Transverse colon (tissue), 4 donors: ENCODE data around the gene SUGCT. TPM values are rescaled to one million over a fixed set of nuclear protein-coding genes. Genes with fewer than 3 reads are reported as not detected.

Source experiments
- DNase-seq: peaks from one replicate; pipeline ENCODE4 v3.0.0-alpha.2; 2019
- H3K27ac ChIP-seq, 4 donors: fragments of 200-600 bp; sonication (generic); 2 replicates each; pipeline ENCODE4 v1.5.1; 2016 to 2018; ENCODE audit warnings: inconsistent platforms in 4 of 4
- H3K27me3 ChIP-seq: fragments of 200-600 bp; sonication (generic); 2 replicates; pipeline ENCODE4 v1.5.1; 2017; ENCODE audit warnings: inconsistent platforms
- H3K36me3 ChIP-seq, 4 donors: fragments of 200-600 bp; sonication (generic); 2 replicates each; pipeline ENCODE4 v1.5.1; 2017 to 2019; ENCODE audit warnings: inconsistent platforms in 4 of 4
- H3K4me1 ChIP-seq, 4 donors: fragments of 200-600 bp; sonication (generic); 2 replicates each; pipeline ENCODE4 v1.5.1; 2017 to 2020; ENCODE audit warnings: inconsistent platforms in 4 of 4
- H3K4me3 ChIP-seq, 4 donors: fragments of 200-600 bp; sonication (generic); 1 replicate in 1 of 4; 2 replicates in 3 of 4; pipeline versions ENCODE4 v1.5.1 to v1.6.1; 2017 to 2019; ENCODE audit warnings: inconsistent platforms in 4 of 4
- H3K9me3 ChIP-seq, 2 donors: fragments of 200-600 bp; sonication (generic); 2 replicates each; pipeline ENCODE4 v1.5.1; 2017 to 2019; ENCODE audit warnings: inconsistent platforms in 2 of 2
- CTCF ChIP-seq, 5 experiments: fragments of 200-600 bp in 3 of 5; fragments of 450-650 bp in 2 of 5; sonication (generic) in 3 of 5; IDR thresholded peaks; 1 replicate in 2 of 5; 2 replicates in 3 of 5; pipeline ENCODE4 v1.5.1; 2016 to 2017; ENCODE audit warnings: antibody characterized with exemption in 5 of 5, inconsistent platforms in 3 of 5, mild to moderate bottlenecking in 2 of 5, moderate library complexity in 1 of 5
- EP300 ChIP-seq: sonication (generic); formaldehyde crosslinking; IDR thresholded peaks from one replicate; pipeline ENCODE4 v1.6.1; 2017; ENCODE audit warnings: antibody characterized with exemption, low read depth
- POLR2A ChIP-seq: fragments of 450-650 bp; IDR thresholded peaks from one replicate; pipeline ENCODE4 v1.6.1; 2016; ENCODE audit warnings: antibody characterized with exemption, mild to moderate bottlenecking, moderate library complexity
- POLR2AphosphoS5 ChIP-seq, 3 donors: sonication (generic); formaldehyde crosslinking; IDR thresholded peaks; one replicate each; pipeline ENCODE4 v1.6.1; 2016; ENCODE audit warnings: antibody characterized with exemption in 3 of 3
- WGBS, 2 donors: methylation state at CpG; one replicate each; pipeline ENCODE4 v1.1.5; 2018; ENCODE audit warnings: low coverage in 1 of 2; 5-methylcytosine and 5-hydroxymethylcytosine counted together
- in situ Hi-C, 4 donors: fragments of 200-750 bp; cut with MboI; loops; one replicate each; pipeline versions ENCODE4 v1.15.0 to v1.15.1; 2017; ENCODE audit warnings: low sequenced_read_pairs in 3 of 4, low pct_ligation_motif_present in 1 of 4, low pct_unique_long_range_greater_than_20kb in 1 of 4
- intact Hi-C: fragments of 100-400 bp; cut with DNase I; formaldehyde crosslinking; loops from one replicate; pipeline ENCODE4 v1.15.1; 2023; ENCODE audit warnings: low total_unique reads
- total RNA-seq, 4 donors: library from RNA; depleted of rRNA; stranded (reverse); fragments of >200 nt; gene quantifications; one replicate each; pipeline ENCODE4 v1.1.0, GENCODE V29; 2016

SUGCT gene
- total RNA-seq, 4 donors from 2014 or later, result 2.6 to 44.5 (median 15.9) TPM

- H3K27ac ChIP-seq, result no peak overlapping the region
- in situ Hi-C loops (no loop called here), intact Hi-C loops (no loop called here)
- H3K4me1 ChIP-seq, result no peaks in the 10 kb centered on the region
- no peak overlapping the region for H3K4me3 ChIP-seq
- TF ChIP-seq CTCF (IDR thresholded peaks at IDR 0.05), result no peak
- TF ChIP-seq POLR2AphosphoS5 (IDR thresholded peaks at IDR 0.05), result no peak
- TF ChIP-seq EP300, result no peak
- no peak for TF ChIP-seq POLR2A
- 76 to 77% methylated on average over 4 to 15 of the region's 15 CpGs for WGBS, 2 donors
- no peak for DNase-seq
- H3K36me3 ChIP-seq, result no peaks in the 10 kb centered on the region
- H3K9me3 ChIP-seq, result no peaks in the 10 kb centered on the region
- no peaks in the 10 kb centered on the region for H3K27me3 ChIP-seq
These were observed 509.8 kb downstream of the SUGCT start for GRCh38 chr7:40644454-40645188.

GRCh38 chr7:40645197-40645596, 510.4 kb downstream of the SUGCT start:
- DNase-seq, result no peak

DNA sequence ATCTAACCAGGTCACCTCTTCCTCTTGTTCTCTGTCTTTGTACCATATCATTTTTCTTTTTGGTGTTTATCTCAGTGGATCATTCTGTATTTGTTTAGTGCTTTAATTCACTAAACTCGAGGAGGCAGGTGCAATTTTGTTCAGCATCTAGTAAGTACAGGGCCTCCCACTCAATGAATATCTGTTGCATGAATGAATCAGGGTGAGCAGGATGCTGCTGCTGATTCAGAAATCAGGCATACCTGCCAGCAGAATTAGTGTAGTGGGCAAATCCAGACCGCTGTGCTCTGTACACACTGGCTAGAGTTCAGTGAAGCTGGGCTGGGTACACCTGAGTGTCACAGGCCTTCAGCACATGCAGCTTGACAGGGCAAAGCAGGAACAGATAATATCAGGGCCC, 511.9 kb downstream of the SUGCT start:
- WGBS, 2 donors, result 59% methylated on average over 2 of the region's 2 CpGs; no CpG with 5 or more reads in 1 of the 2 donors
- in situ Hi-C loops (no loop called here), intact Hi-C loops (no loop called here)
- TF ChIP-seq POLR2A, result no peak
- no peak for TF ChIP-seq CTCF (IDR thresholded peaks at IDR 0.05)
- no peak for TF ChIP-seq EP300
- no peak for TF ChIP-seq POLR2AphosphoS5 (IDR thresholded peaks at IDR 0.05)
- no peaks in the 10 kb centered on the region for H3K4me1 ChIP-seq
- H3K4me3 ChIP-seq, result no peak overlapping the region
- H3K27me3 ChIP-seq, result no peaks in the 10 kb centered on the region
- DNase-seq, result no peak
- no peak overlapping the region for H3K27ac ChIP-seq
- H3K9me3 ChIP-seq, result no peaks in the 10 kb centered on the region
- H3K36me3 ChIP-seq, result no peaks in the 10 kb centered on the region

More at GRCh38 chr7:40645197-40645596, 510.4 kb downstream of the SUGCT start:
- Histone ChIP-seq H3K4me3 (no peak overlapping the region), H3K9me3 (no peaks in the 10 kb centered on the region), H3K4me1 (no peaks in the 10 kb centered on the region), H3K36me3 (no peaks in the 10 kb centered on the region), H3K27ac (no peak overlapping the region), H3K27me3 (no peaks in the 10 kb centered on the region)
- WGBS, 2 donors, result 82 to 86% methylated on average over 2 to 4 of the region's 4 CpGs
- in situ Hi-C loops, result no loop called here
- TF ChIP-seq CTCF (IDR thresholded peaks at IDR 0.05) (no peak), EP300 (no peak), POLR2AphosphoS5 (IDR thresholded peaks at IDR 0.05) (no peak), POLR2A (no peak)
- intact Hi-C loops, result no loop called here

GRCh38 chr7:40647719-40648118, 512.9 kb downstream of the SUGCT start:
- Histone ChIP-seq H3K27ac (no peak overlapping the region), H3K9me3 (no peaks in the 10 kb centered on the region), H3K4me1 (no peaks in the 10 kb centered on the region), H3K27me3 (no peaks in the 10 kb centered on the region), H3K4me3 (no peak overlapping the region), H3K36me3 (no peaks in the 10 kb centered on the region)
- TF ChIP-seq EP300 (no peak), POLR2AphosphoS5 (IDR thresholded peaks at IDR 0.05) (no peak), POLR2A (no peak), CTCF (IDR thresholded peaks at IDR 0.05) (no peak)
- in situ Hi-C loops, result no loop called here
- WGBS, 2 donors, result 84 to 95% methylated on average over 3 to 5 of the region's 5 CpGs
- DNase-seq, result no peak
- intact Hi-C loops, result no loop called here
